ENCODE data around the gene SDE2. TPM values are rescaled to one million over a fixed set of nuclear protein-coding genes. Genes with fewer than 3 reads are reported as not detected.
"Not testable (repeated sequence)": the region's sequence is repeated elsewhere in the genome, so short reads cannot be mapped to it uniquely, and the experiment has no call there.

The SDE2 gene
- total and polyA plus RNA-seq, 8 donors, result 3.3 to 12.4 (median 8.5) TPM

- ATAC-seq (no peak), FAIRE-seq (no peak), DNase-seq (no peak)
- Histone ChIP-seq H3K9me3 (no peaks in the 10 kb centered on the region), H3K4me3 (no peak overlapping the region), H3K27me3 (no peaks in the 10 kb centered on the region), H3K4me1 (no peaks in the 10 kb centered on the region), H3K36me3 (no peaks in the 10 kb centered on the region), H3K27ac (no peak overlapping the region)
- intact Hi-C loops (cut with DNase I), result loop anchor here (5.0 to 10.0 kb wide), 3 partner anchors 198 to 498 kb away; partner anchors contain the start of gene SRP9 (in 1 of the 3)
- no peak for TF ChIP-seq CTCF (IDR thresholded peaks at IDR 0.05)
- WGBS, 2 donors, result 88 to 93% methylated on average over 15 of the region's 15 CpGs
Measured at GRCh38 chr1:225972344-225973152, 26.6 kb downstream of the SDE2 start.

- H3K4me3 ChIP-seq, H3K27me3 ChIP-seq, H3K4me1 ChIP-seq, H3K27ac ChIP-seq, ATAC-seq, H3K9me3 ChIP-seq, H3K36me3 ChIP-seq, DNase-seq, FAIRE-seq: not testable (repeated sequence)
- intact Hi-C loops (cut with DNase I), result loop anchor here (5.0 to 10.0 kb wide), 3 partner anchors 196 to 496 kb away; partner anchors contain the start of gene SRP9 (in 1 of the 3)
- WGBS, 2 donors, result 90 to 94% methylated on average over 16 of the region's 16 CpGs
Measured at GRCh38 chr1:225970592-225971157, 28.5 kb downstream of the SDE2 start.

GRCh38 chr1:225969751-225970150 lies 29.4 kb downstream of the SDE2 start:
- H3K4me3 ChIP-seq, H3K9me3 ChIP-seq, H3K27ac ChIP-seq, FAIRE-seq, H3K36me3 ChIP-seq, H3K27me3 ChIP-seq, H3K4me1 ChIP-seq, DNase-seq, ATAC-seq: not testable (repeated sequence)
- 91 to 94% methylated on average over 16 to 28 of the region's 28 CpGs for WGBS, 2 donors
- intact Hi-C loops (cut with DNase I), result loop anchor here (5.0 to 10.0 kb wide), 3 partner anchors 195 to 495 kb away; partner anchors contain the start of gene SRP9 (in 1 of the 3)

GRCh38 chr1:225965231-225965630 lies 33.9 kb downstream of the SDE2 start:
- no peaks in the 10 kb centered on the region for H3K4me1 ChIP-seq
- no peaks in the 10 kb centered on the region for H3K36me3 ChIP-seq
- H3K9me3 ChIP-seq, result no peaks in the 10 kb centered on the region
- H3K27ac ChIP-seq, result no peak overlapping the region
- WGBS, 2 donors, result 54 to 60% methylated on average over 5 of the region's 5 CpGs
- no peak for TF ChIP-seq CTCF (IDR thresholded peaks at IDR 0.05)
- FAIRE-seq (no peak), ATAC-seq (no peak), DNase-seq (no peak)
- no peaks in the 10 kb centered on the region for H3K27me3 ChIP-seq
- H3K4me3 ChIP-seq, result no peak overlapping the region
- intact Hi-C loops (cut with DNase I), result no loop called here

GRCh38 chr1:225963735-225964530 lies 35.2 kb downstream of the SDE2 start:
- H3K4me3 ChIP-seq, result no peak overlapping the region
- H3K27ac ChIP-seq, result no peak overlapping the region
- H3K36me3 ChIP-seq, result no peaks in the 10 kb centered on the region
- no peaks in the 10 kb centered on the region for H3K4me1 ChIP-seq
- no peaks in the 10 kb centered on the region for H3K27me3 ChIP-seq
- ATAC-seq, result no peak
- TF ChIP-seq CTCF (IDR thresholded peaks at IDR 0.05), result no peak
- intact Hi-C loops (cut with DNase I), result no loop called here
- 89 to 92% methylated on average over 15 of the region's 15 CpGs for WGBS, 2 donors
- no peak for DNase-seq
- no peaks in the 10 kb centered on the region for H3K9me3 ChIP-seq
- FAIRE-seq, result no peak

Measured in pancreas (tissue), 10 donors.